Progenitor cell of endocrine pancreas (in vitro differentiated cells): ENCODE measurements around the gene TMEM186. TPM values are rescaled to one million over a fixed set of nuclear protein-coding genes. Genes with fewer than 3 reads are reported as not detected.
"Not testable (repeated sequence)": the region's sequence is repeated elsewhere in the genome, so short reads cannot be mapped to it uniquely, and the experiment has no call there.

Source experiments
- DNase-seq: peaks from one replicate; pipeline ENCODE4 v3.0.0; 2021; ENCODE audit warnings: low spot score; ENCODE audit not compliant: unreplicated experiment
- H3K27ac Mint-ChIP-seq: 2 replicates; pipeline ENCODE4 v1.8.0; 2021; ENCODE audit warnings: mild to moderate bottlenecking, moderate library complexity, mixed read lengths
- H3K27me3 Mint-ChIP-seq: 2 replicates; pipeline ENCODE4 v1.8.0; 2021; ENCODE audit warnings: mixed read lengths
- H3K36me3 Mint-ChIP-seq: 2 replicates; pipeline ENCODE4 v1.8.0; 2022; ENCODE audit warnings: mixed read lengths; ENCODE audit not compliant: insufficient read depth
- H3K4me1 Mint-ChIP-seq: 2 replicates; pipeline ENCODE4 v1.8.0; 2021; ENCODE audit warnings: low read depth, mixed read lengths
- H3K4me3 Mint-ChIP-seq: 2 replicates; pipeline ENCODE4 v1.8.0; 2021; ENCODE audit warnings: low read depth, mild to moderate bottlenecking, moderate library complexity, mixed read lengths
- H3K9me3 Mint-ChIP-seq: 2 replicates; pipeline ENCODE4 v1.8.0; 2021; ENCODE audit warnings: low read depth, mixed read lengths
- total RNA-seq: library from RNA; stranded (reverse); gene quantifications from 2 replicates; pipeline ENCODE4 v1.2.1, GENCODE V29; 2021
- TF ChIP-seq, protein P1 (sequence below): fragments of 200-600 bp; sonication (generic); IDR thresholded peaks from one replicate; pipeline ENCODE4 v1.5.0; 2021; ENCODE audit warnings: antibody characterized with exemption, mild to moderate bottlenecking; ENCODE audit not compliant: unreplicated experiment

TMEM186 gene
- total RNA-seq, 1 donor from 2014 or later, result 11.1 TPM

DNA sequence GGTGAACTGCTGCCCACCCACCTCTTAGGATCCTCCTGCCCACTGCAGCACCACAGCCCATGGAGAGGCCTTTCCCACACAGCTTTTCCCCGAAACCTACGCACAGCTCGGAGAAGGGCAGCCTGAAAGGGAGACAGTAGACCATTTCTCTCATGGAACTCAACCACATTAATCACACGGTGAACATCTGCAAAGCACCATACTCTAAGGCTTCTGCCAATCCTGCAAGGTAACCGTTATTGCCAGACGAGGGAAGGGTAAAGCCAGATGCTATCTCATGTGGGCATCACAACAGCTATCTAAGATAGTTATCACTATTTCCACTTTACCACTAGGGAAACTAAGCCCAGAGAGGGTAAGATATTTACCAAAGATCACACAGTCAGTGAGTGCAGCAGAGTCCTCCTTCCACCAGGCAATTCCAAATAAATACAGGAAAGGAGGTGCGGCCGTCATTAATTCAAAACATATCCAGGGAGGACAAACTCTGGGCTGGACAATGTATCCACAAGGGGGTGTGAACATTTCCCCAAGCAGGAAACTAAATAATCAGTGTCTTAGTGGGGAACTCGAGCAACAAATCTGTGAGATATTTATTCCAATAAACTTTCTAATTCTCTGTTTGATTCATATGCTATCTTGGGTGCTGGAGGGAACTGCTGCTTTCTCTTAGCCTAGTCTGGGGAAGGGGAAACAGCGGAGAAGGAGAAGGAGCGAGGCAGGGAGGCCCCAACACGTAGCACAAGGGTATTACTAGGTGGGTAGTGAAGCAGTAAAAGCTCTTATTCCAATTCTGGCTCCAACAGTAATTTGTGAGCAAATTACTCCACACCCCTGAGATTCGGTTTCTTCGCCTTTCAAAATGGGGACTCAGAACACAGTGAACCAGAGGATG lies 723 bp downstream of the TMEM186 start:
- H3K27me3 Mint-ChIP-seq, result no peaks in the 10 kb centered on the region
- DNase-seq, result no peak
- H3K9me3 Mint-ChIP-seq, result no peaks in the 10 kb centered on the region
- H3K27ac Mint-ChIP-seq, result peak overlapping the region; percentile 94
- H3K36me3 Mint-ChIP-seq, result no peaks in the 10 kb centered on the region
- H3K4me3 Mint-ChIP-seq, result peak overlapping the region; percentile 94
- peaks cover 12% of the 10 kb centered on the region for H3K4me1 Mint-ChIP-seq
- TF ChIP-seq, protein P1, sequence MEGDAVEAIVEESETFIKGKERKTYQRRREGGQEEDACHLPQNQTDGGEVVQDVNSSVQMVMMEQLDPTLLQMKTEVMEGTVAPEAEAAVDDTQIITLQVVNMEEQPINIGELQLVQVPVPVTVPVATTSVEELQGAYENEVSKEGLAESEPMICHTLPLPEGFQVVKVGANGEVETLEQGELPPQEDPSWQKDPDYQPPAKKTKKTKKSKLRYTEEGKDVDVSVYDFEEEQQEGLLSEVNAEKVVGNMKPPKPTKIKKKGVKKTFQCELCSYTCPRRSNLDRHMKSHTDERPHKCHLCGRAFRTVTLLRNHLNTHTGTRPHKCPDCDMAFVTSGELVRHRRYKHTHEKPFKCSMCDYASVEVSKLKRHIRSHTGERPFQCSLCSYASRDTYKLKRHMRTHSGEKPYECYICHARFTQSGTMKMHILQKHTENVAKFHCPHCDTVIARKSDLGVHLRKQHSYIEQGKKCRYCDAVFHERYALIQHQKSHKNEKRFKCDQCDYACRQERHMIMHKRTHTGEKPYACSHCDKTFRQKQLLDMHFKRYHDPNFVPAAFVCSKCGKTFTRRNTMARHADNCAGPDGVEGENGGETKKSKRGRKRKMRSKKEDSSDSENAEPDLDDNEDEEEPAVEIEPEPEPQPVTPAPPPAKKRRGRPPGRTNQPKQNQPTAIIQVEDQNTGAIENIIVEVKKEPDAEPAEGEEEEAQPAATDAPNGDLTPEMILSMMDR, result no peak

DNA sequence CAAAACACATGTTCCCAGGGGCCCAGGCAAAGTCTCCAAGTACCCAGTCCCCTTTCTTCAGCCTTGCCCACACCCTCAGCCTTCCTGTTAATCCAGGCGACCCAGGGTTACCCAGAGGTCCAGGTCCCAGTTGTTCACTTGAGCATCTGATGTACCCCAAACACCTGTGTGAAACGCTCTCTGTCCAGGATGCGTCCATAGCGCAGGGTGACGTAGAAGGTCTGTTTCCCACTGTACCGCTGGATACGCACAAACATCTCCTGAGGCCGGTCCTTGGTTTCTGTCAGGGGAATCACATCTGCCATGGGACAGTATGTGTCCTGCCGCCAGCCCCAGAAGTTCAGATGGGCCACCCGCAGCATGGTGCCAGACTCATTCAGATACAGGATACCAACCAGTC lies 1.6 kb downstream of the TMEM186 start:
- Mint-ChIP-seq H3K4me3 (peak overlapping the region; percentile 94), H3K9me3 (no peaks in the 10 kb centered on the region), H3K27me3 (no peaks in the 10 kb centered on the region), H3K27ac (no peak overlapping the region), H3K36me3 (no peaks in the 10 kb centered on the region), H3K4me1 (peaks cover 12% of the 10 kb centered on the region)
- DNase-seq, result no peak
- TF ChIP-seq, protein P1, result no peak

DNA sequence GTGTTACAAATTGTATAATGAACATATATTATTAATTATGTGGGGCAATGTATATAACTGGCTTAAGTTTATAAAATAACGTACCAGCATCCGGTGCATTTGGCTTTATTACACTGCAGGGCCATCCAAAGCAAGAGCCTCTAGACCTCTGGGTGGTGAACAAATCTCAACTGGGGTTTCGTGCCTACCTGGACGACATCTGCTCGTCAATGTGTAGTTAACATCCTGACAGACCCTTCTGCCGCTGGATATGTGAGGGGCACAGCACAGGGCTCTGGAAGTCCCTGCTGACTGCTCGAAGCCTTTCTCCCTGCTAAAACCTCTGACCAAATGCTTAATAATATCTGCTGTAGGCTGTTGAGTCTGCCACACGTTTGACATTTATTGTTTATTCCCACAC lies 2.3 kb downstream of the TMEM186 start:
- DNase-seq, result no peak
- Mint-ChIP-seq H3K4me1 (peaks cover 12% of the 10 kb centered on the region), H3K9me3 (no peaks in the 10 kb centered on the region), H3K36me3 (no peaks in the 10 kb centered on the region), H3K27me3 (no peaks in the 10 kb centered on the region), H3K27ac (no peak overlapping the region), H3K4me3 (no peak overlapping the region)
- TF ChIP-seq, protein P1, result no peak

DNA sequence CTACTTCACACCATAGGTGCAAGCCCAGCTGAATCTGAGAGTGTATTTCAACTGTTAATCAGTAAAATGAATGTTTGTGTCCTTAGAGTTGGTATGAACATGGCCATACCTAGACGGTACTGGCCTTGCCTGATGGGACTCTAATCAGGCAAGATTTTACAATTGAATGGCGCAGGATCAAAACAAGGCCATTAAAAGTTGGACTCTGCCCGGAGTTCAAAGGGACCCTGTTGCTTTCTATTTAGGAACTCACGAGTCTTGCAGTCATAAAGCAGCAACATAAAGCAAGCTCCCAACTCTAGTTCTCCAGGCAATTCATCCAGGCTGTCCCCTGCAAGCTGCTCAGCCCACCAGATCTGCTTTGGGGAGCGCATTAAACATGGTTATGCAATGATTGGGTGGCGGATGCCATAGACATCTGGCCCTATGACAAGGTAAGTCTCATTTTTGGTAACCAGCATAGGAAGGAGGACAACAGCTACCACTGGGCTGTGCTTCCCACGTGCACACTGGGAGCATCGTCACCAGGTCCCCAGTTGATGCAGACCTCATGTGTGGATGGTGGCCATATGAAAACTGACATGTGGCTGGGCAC lies 8.8 kb downstream of the TMEM186 start:
- Mint-ChIP-seq H3K27me3 (no peaks in the 10 kb centered on the region), H3K27ac (no peak overlapping the region), H3K4me1 (peaks cover 4% of the 10 kb centered on the region), H3K36me3 (no peaks in the 10 kb centered on the region), H3K9me3 (no peaks in the 10 kb centered on the region), H3K4me3 (no peak overlapping the region)
- TF ChIP-seq, protein P1, result no peak
- DNase-seq, result no peak

DNA sequence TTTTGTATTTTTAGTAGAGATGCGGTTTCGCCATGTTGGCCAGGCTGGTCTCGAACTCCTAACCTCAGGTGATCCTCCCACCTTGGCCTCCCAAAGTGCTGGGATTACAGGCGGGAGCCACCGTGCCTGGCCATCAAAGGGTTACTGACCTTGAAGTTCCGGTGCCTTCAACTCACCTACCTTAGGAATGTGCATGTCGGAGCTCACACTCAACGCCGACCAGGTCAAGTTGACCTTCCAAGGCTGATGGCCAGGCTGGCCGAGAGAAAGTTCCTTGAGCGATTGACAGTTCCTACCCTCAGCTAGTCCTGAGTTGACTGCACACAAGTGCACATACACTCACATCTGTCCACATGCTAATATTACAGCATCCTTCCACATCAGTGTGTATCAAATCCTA lies 11.1 kb downstream of the TMEM186 start:
- not testable (repeated sequence) for H3K4me1 Mint-ChIP-seq, H3K27ac Mint-ChIP-seq, H3K9me3 Mint-ChIP-seq, H3K27me3 Mint-ChIP-seq, DNase-seq, H3K4me3 Mint-ChIP-seq, H3K36me3 Mint-ChIP-seq

DNA sequence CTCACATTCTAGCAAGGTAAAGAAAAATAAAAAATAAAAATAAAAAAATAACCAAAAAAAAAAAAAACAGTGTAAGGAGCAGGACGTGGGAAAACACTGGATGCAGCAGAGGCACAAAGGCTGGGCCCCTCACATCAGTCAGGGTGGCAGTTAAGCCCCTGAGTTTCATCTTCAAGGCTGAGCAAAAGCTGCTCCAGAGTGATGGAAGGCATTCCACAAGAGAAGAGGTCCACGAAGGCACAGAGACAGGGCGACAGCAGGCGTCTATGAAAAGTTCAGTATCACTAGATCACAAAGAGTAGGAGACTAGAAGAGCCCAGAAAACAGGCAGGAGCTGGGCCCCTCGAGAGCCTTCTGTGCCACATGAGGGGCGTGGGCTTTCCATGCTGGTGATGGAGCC lies 12.0 kb downstream of the TMEM186 start:
- DNase-seq, result no peak
- H3K27me3 Mint-ChIP-seq, result no peaks in the 10 kb centered on the region
- H3K27ac Mint-ChIP-seq, result no peak overlapping the region
- H3K4me3 Mint-ChIP-seq, result no peak overlapping the region
- peaks cover 6% of the 10 kb centered on the region for H3K36me3 Mint-ChIP-seq
- no peaks in the 10 kb centered on the region for H3K9me3 Mint-ChIP-seq
- TF ChIP-seq, protein P1, result no peak
- peaks cover 7% of the 10 kb centered on the region for H3K4me1 Mint-ChIP-seq
